Parathyroid adenoma (tissue), 2 donors: Measurements from ENCODE around the gene ZNF620.
"Not testable (repeated sequence)": the region's sequence is repeated elsewhere in the genome, so short reads cannot be mapped to it uniquely, and the experiment has no call there.

ENCODE experiments used
- H2AFZ ChIP-seq: fragments of 300-600 bp; sonication (generic); one replicate; pipeline ENCODE4 v1.7.0; 2017; ENCODE audit warnings: antibody characterized with exemption, mild to moderate bottlenecking
- H3K27ac ChIP-seq: fragments of 300-600 bp; sonication (generic); one replicate; pipeline ENCODE4 v1.7.0; 2017
- H3K27me3 ChIP-seq: fragments of 300-600 bp; sonication (generic); one replicate; pipeline ENCODE4 v1.7.0; 2017; ENCODE audit warnings: low read length; ENCODE audit not compliant: control insufficient read depth, insufficient read depth
- H3K36me3 ChIP-seq: fragments of 300-600 bp; sonication (generic); one replicate; pipeline ENCODE4 v1.7.0; 2017; ENCODE audit warnings: low read length; ENCODE audit not compliant: control insufficient read depth, insufficient read depth
- H3K4me1 ChIP-seq: fragments of 300-600 bp; sonication (generic); one replicate; pipeline ENCODE4 v1.7.0; 2017; ENCODE audit warnings: control low read depth
- H3K4me2 ChIP-seq: fragments of 300-600 bp; sonication (generic); one replicate; pipeline ENCODE4 v1.7.0; 2017; ENCODE audit warnings: low read length
- H3K4me3 ChIP-seq: fragments of 300-600 bp; sonication (generic); one replicate; pipeline ENCODE4 v1.7.0; 2017; ENCODE audit warnings: low read depth, low read length
- H3K79me2 ChIP-seq: fragments of 300-600 bp; sonication (generic); one replicate; pipeline ENCODE4 v1.7.0; 2017; ENCODE audit warnings: control low read depth
- H3K9ac ChIP-seq: fragments of 300-600 bp; sonication (generic); one replicate; pipeline ENCODE4 v1.7.0; 2017; ENCODE audit warnings: mild to moderate bottlenecking
- H3K9me3 ChIP-seq: fragments of 300-600 bp; sonication (generic); one replicate; pipeline ENCODE4 v1.7.0; 2017; ENCODE audit warnings: low read length; ENCODE audit not compliant: control insufficient read depth
- CTCF ChIP-seq: fragments of 300-600 bp; sonication (generic); IDR thresholded peaks from one replicate; pipeline ENCODE4 v1.7.0; 2017; ENCODE audit warnings: antibody characterized with exemption, mild to moderate bottlenecking
- donor health status: primary hyperparathyroidism.

The ZNF620 gene

GRCh38 chr3:40546816-40547215 is 41.0 kb downstream of the ZNF620 start:
- no peak overlapping the region for H3K27ac ChIP-seq
- H3K27me3 ChIP-seq, result no peaks in the 10 kb centered on the region
- no peaks in the 10 kb centered on the region for H3K4me1 ChIP-seq
- H3K9ac ChIP-seq, result no peak overlapping the region
- no peaks in the 10 kb centered on the region for H3K9me3 ChIP-seq
- H3K36me3 ChIP-seq, result no peaks in the 10 kb centered on the region
- TF ChIP-seq CTCF, result no peak
- no peak overlapping the region for H3K4me3 ChIP-seq
- no peak overlapping the region for H3K4me2 ChIP-seq
- no peak overlapping the region for H2AFZ ChIP-seq
- H3K79me2 ChIP-seq, result no peaks in the 10 kb centered on the region

- Histone ChIP-seq H2AFZ (no peak overlapping the region), H3K4me2 (no peak overlapping the region), H3K9me3 (no peaks in the 10 kb centered on the region), H3K4me1 (no peaks in the 10 kb centered on the region), H3K9ac (no peak overlapping the region), H3K4me3 (no peak overlapping the region), H3K36me3 (no peaks in the 10 kb centered on the region), H3K27ac (no peak overlapping the region), H3K27me3 (no peaks in the 10 kb centered on the region), H3K79me2 (no peaks in the 10 kb centered on the region)
- no peak for TF ChIP-seq CTCF
Observed at GRCh38 chr3:40550167-40550566, 44.3 kb downstream of the ZNF620 start.

DNA sequence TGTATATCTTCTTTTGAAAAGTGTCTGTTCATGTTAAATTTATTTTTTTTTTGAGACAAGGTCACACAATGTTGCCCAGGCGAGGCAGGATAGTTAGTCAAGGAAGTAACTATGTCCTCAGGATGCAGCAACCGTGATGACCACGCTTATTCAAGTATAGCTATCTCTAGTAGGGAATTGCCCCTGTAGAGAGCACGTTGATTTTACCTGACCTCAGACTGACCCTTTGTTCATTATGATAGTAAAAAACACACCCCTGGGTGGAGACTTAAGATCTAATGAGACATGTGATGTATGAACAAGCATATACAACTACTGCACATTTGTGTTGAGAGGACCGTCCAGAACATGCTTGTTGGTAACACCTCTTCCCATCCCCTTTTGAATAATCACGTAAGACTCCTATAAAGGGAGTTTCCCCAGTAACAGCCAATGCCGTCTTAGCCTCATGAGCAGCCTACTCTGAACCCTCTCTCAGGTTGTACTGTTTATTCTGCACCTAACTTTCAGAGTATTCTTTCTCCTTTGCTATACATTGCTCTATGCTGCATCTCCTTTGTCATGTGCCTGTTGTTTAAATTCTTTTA is 51.8 kb downstream of the ZNF620 start:
- no peak overlapping the region for H2AFZ ChIP-seq

GRCh38 chr3:40562482-40562881 is 56.6 kb downstream of the ZNF620 start:
- H2AFZ ChIP-seq, H3K27me3 ChIP-seq, H3K4me3 ChIP-seq, H3K36me3 ChIP-seq, H3K9me3 ChIP-seq, H3K79me2 ChIP-seq, H3K4me2 ChIP-seq, H3K9ac ChIP-seq, H3K4me1 ChIP-seq, H3K27ac ChIP-seq: not testable (repeated sequence)

More for the DNA sequence above, 51.8 kb downstream of the ZNF620 start:
- Histone ChIP-seq H3K79me2 (no peaks in the 10 kb centered on the region), H3K9ac (no peak overlapping the region), H3K9me3 (no peaks in the 10 kb centered on the region), H3K4me2 (no peak overlapping the region), H3K4me3 (no peak overlapping the region), H3K4me1 (no peaks in the 10 kb centered on the region), H3K27me3 (no peaks in the 10 kb centered on the region), H3K36me3 (no peaks in the 10 kb centered on the region), H3K27ac (no peak overlapping the region)
- no peak for TF ChIP-seq CTCF

DNA sequence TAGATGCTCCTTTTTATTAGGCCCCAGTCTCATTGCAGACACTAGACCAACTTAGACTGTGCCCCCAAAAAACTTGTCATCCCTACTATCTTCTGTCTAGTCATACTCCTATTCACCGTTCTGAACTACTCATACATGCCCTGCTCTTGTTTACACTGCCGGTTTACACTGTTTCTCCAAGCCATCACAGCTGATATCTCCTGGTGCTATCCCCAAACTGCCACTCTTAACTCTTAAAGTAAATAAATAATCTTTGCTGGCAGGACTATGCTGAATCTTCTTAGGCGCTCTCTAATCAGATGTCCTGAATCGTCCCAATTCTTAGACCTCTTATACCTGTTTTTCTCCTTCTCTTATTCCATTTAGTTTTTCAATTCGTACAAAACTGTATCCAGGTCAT is 59.8 kb downstream of the ZNF620 start:
- not testable (repeated sequence) for H3K9me3 ChIP-seq, H3K79me2 ChIP-seq, H3K4me3 ChIP-seq, H3K9ac ChIP-seq, H2AFZ ChIP-seq, H3K27me3 ChIP-seq, H3K36me3 ChIP-seq, H3K4me2 ChIP-seq, H3K4me1 ChIP-seq, H3K27ac ChIP-seq

DNA sequence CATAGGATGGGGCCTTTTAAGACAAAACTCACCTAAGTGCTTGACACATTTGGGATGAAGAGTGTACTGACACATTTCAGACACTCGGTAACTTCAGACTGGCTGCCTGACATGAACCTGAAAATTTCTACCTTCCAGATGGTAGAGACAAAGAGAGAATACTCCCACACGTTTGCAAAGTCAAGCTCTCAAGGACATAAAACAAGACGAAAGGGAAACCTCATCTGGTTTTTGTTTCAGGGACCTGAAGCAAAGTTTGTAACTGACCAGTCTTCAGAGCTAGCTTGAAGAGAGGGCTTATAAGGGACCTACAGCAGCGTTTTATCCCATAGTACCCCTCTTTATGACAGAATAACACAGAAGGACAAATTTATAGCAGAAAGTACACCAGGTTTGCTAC is 60.9 kb downstream of the ZNF620 start:
- H3K9ac ChIP-seq, result no peak overlapping the region
- no peaks in the 10 kb centered on the region for H3K79me2 ChIP-seq
- no peak overlapping the region for H3K4me3 ChIP-seq
- H3K36me3 ChIP-seq, result no peaks in the 10 kb centered on the region
- no peak for TF ChIP-seq CTCF
- H3K27me3 ChIP-seq, result no peaks in the 10 kb centered on the region
- H3K27ac ChIP-seq, result no peak overlapping the region
- H2AFZ ChIP-seq, result no peak overlapping the region
- H3K9me3 ChIP-seq, result no peaks in the 10 kb centered on the region
- no peak overlapping the region for H3K4me2 ChIP-seq
- peaks cover 2% of the 10 kb centered on the region for H3K4me1 ChIP-seq
